ENCODE measurements around the gene DLGAP1. TPM values are rescaled to one million over a fixed set of nuclear protein-coding genes. Genes with fewer than 3 reads are reported as not detected.

The DLGAP1 gene
- total RNA-seq, 4 donors from 2014 or later, result 1.2 to 1.4 (median 1.4) TPM

DNA sequence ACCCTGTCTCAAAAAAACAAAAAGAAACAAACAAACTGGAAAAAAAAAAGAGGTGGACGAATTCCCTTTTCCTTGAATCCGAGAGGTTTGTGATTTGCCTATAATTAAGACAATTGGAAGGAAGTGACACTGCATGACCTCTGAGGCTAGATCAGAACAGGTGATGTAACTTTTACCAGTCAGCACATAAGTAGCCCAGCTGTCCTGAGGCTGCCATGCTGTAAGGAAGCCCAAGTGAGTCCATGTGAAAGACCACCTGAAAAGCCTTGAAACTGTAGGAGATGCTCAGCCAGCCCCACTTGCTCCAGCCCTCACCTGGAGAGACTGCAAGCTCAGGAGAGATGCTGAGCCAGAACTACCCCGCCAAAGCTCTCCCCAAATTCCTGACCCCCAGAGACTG, 838.4 kb downstream of the DLGAP1 start:
- H3K27ac ChIP-seq (replicated peaks in 1 of 4), result no peak overlapping the region
- intact Hi-C loops (cut with DNase I), result no loop called here
- no peak overlapping the region for H3K4me3 ChIP-seq
- H3K9me3 ChIP-seq, result no peaks in the 10 kb centered on the region
- H3K27me3 ChIP-seq, result no peaks in the 10 kb centered on the region
- TF ChIP-seq, protein P1, sequence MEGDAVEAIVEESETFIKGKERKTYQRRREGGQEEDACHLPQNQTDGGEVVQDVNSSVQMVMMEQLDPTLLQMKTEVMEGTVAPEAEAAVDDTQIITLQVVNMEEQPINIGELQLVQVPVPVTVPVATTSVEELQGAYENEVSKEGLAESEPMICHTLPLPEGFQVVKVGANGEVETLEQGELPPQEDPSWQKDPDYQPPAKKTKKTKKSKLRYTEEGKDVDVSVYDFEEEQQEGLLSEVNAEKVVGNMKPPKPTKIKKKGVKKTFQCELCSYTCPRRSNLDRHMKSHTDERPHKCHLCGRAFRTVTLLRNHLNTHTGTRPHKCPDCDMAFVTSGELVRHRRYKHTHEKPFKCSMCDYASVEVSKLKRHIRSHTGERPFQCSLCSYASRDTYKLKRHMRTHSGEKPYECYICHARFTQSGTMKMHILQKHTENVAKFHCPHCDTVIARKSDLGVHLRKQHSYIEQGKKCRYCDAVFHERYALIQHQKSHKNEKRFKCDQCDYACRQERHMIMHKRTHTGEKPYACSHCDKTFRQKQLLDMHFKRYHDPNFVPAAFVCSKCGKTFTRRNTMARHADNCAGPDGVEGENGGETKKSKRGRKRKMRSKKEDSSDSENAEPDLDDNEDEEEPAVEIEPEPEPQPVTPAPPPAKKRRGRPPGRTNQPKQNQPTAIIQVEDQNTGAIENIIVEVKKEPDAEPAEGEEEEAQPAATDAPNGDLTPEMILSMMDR (IDR thresholded peaks at IDR 0.05), result no peak
- no peak for TF ChIP-seq POLR2AphosphoS5 (IDR thresholded peaks at IDR 0.05)
- no peak for TF ChIP-seq EP300 (IDR thresholded peaks at IDR 0.05)
- TF ChIP-seq POLR2A (IDR thresholded peaks at IDR 0.05; ENCODE audit: low read depth), result no peak
- no peaks in the 10 kb centered on the region for H3K36me3 ChIP-seq
- 97% methylated on average over 3 of the region's 3 CpGs for WGBS
- H3K4me1 ChIP-seq, result peaks cover 0 to 3% (median 1%) of the 10 kb centered on the region in 4 donors
- DNase-seq (ENCODE audit: extremely low spot score), result no peak

DNA sequence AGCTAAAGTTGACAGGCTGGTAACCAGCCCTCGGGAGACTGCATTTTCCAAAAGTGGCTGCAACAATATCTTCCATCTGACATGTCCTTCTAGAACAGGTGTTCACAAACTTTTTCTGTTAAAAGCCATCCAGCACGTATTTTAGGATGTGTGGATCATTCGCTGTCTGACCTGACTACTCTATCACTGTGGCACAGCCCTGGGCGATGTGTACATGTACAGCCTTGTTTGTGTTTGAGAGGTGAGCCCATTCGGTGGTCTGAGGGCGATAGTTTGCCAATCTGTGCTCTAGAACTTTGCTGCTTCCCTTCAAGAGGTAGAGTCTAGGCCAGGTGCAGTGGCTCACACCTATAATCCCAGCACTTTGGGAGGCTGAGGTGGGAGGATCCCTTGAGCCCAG, 839.0 kb downstream of the DLGAP1 start:
- no peak overlapping the region for H3K4me3 ChIP-seq
- no peaks in the 10 kb centered on the region for H3K36me3 ChIP-seq
- no peak for DNase-seq (ENCODE audit: extremely low spot score)
- no peaks in the 10 kb centered on the region for H3K4me1 ChIP-seq
- 80% methylated on average over 6 of the region's 6 CpGs for WGBS
- H3K9me3 ChIP-seq, result no peaks in the 10 kb centered on the region
- intact Hi-C loops (cut with DNase I), result no loop called here
- H3K27me3 ChIP-seq, result no peaks in the 10 kb centered on the region
- TF ChIP-seq POLR2AphosphoS5 (IDR thresholded peaks at IDR 0.05) (no peak), POLR2A (IDR thresholded peaks at IDR 0.05; ENCODE audit: low read depth) (no peak), EP300 (IDR thresholded peaks at IDR 0.05) (no peak)
- TF ChIP-seq, protein P1 (IDR thresholded peaks at IDR 0.05), result no peak
- H3K27ac ChIP-seq (replicated peaks in 1 of 4), result no peak overlapping the region

DNA sequence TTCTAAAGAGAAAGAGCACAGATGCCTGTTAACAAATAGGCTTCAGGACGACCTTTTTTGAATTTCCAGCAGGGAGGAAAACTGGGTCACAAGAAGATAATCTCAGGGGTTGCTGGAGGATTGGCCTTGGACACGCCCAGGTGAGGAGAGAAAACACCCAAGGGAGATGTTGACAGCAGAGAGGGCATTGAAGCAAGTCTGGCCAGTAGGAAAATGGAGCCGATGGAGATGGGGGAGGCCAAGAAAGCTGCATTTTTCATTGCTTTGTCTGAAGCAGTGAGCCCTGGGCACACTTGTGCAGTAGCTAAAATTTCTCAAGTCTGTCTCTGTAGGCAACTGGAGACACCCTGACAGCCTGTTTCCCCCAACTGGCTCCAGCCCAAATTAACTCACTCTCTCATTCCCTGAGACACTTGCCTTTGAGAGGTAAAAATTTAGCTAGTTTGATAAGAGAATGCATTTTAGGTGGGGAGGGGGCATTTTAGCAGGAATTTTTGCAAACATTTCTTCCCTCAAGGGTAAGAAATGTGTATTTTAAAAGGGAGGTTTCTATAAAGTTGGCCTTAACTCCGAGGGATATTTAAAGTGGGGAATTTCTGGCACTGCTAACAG, 839.6 kb downstream of the DLGAP1 start:
- whole genome bisulfite sequencing, result 59% methylated on average over 4 of the region's 4 CpGs
- intact Hi-C loops (cut with DNase I), result no loop called here
- TF ChIP-seq POLR2AphosphoS5 (IDR thresholded peaks at IDR 0.05), result no peak
- no peak for TF ChIP-seq POLR2A (IDR thresholded peaks at IDR 0.05; ENCODE audit: low read depth)
- no peak for TF ChIP-seq EP300 (IDR thresholded peaks at IDR 0.05)
- TF ChIP-seq, protein P1 (IDR thresholded peaks at IDR 0.05), result no peak
- no peak for DNase-seq (ENCODE audit: extremely low spot score)
- Histone ChIP-seq H3K9me3 (no peaks in the 10 kb centered on the region), H3K36me3 (no peaks in the 10 kb centered on the region), H3K4me1 (no peaks in the 10 kb centered on the region), H3K27me3 (no peaks in the 10 kb centered on the region), H3K27ac (replicated peaks in 1 of 4) (no peak overlapping the region), H3K4me3 (no peak overlapping the region)

DNA sequence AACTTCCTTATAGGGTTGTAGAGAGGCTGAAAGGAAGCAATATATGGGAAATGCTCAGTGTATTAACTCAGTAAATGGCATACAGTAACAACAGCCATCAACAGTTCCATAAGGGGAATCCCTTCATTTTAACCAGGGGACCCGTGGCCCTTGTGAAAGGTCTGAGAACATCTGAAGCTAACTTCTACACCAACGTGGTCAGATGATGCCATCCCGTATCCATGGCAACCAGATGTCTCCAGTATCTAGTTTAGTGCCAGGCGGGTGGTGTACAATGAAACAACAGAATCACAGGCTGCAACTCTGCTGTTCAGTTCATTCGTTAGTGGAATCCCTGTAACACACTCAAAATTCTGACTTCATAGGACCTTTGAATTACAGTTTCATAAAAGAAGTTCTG, 842.8 kb downstream of the DLGAP1 start:
- Histone ChIP-seq H3K4me1 (no peaks in the 10 kb centered on the region), H3K27ac (replicated peaks in 1 of 4) (no peak overlapping the region), H3K27me3 (no peaks in the 10 kb centered on the region), H3K4me3 (no peak overlapping the region), H3K36me3 (no peaks in the 10 kb centered on the region), H3K9me3 (no peaks in the 10 kb centered on the region)
- intact Hi-C loops (cut with DNase I), result no loop called here
- TF ChIP-seq EP300 (IDR thresholded peaks at IDR 0.05) (no peak), POLR2A (IDR thresholded peaks at IDR 0.05; ENCODE audit: low read depth) (no peak), POLR2AphosphoS5 (IDR thresholded peaks at IDR 0.05) (no peak)
- TF ChIP-seq, protein P1 (IDR thresholded peaks at IDR 0.05), result no peak
- no peak for DNase-seq (ENCODE audit: extremely low spot score)
- WGBS, result 82% methylated on average over 5 of the region's 5 CpGs
